Hepatic stellate cell (primary cell): ENCODE data around the gene SIM1.

Experiments used
- DNase-seq: peaks from one replicate; pipeline ENCODE4 v3.0.0; 2011; ENCODE audit warnings: low spot score

SIM1 gene

GRCh38 chr6:100464903-100465700, at the start of gene SIM1:
TSS of gene SIM1 (minus strand) at chr6:100464921. CDS start at chr6:100463468, 1,453 bp downstream.
- no peak for DNase-seq

GRCh38 chr6:100512203-100512862, 47.6 kb upstream of the SIM1 start:
- no peak for DNase-seq

- no peak for DNase-seq
Measured at GRCh38 chr6:100509101-100509500, 44.4 kb upstream of the SIM1 start.

- no peak for DNase-seq
Measured at GRCh38 chr6:100506651-100507050, 41.9 kb upstream of the SIM1 start.

GRCh38 chr6:100504786-100505737, 40.3 kb upstream of the SIM1 start:
- peak; percentile 40 for DNase-seq

GRCh38 chr6:100503043-100503705, 38.5 kb upstream of the SIM1 start:
- no peak for DNase-seq

GRCh38 chr6:100493206-100493888, 28.6 kb upstream of the SIM1 start:
- DNase-seq: no peak

GRCh38 chr6:100491952-100492670, 27.4 kb upstream of the SIM1 start:
- no peak for DNase-seq

GRCh38 chr6:100490065-100490464, 25.3 kb upstream of the SIM1 start:
- DNase-seq: no peak

- peak; percentile 8 for DNase-seq
Measured at GRCh38 chr6:100488244-100488643, 23.5 kb upstream of the SIM1 start.

GRCh38 chr6:100487638-100488037, 22.9 kb upstream of the SIM1 start:
- DNase-seq: no peak

GRCh38 chr6:100485268-100485667, 20.5 kb upstream of the SIM1 start:
- DNase-seq: no peak

- no peak for DNase-seq
Measured at GRCh38 chr6:100484474-100484873, 19.8 kb upstream of the SIM1 start.

- DNase-seq: no peak
Measured at GRCh38 chr6:100482698-100483097, 18.0 kb upstream of the SIM1 start.

- peak; percentile 19 for DNase-seq
Measured at GRCh38 chr6:100479179-100480035, 14.7 kb upstream of the SIM1 start.

GRCh38 chr6:100475554-100476320, 11.0 kb upstream of the SIM1 start:
- no peak for DNase-seq

- DNase-seq: no peak
Measured at GRCh38 chr6:100473182-100473581, 8.5 kb upstream of the SIM1 start.

GRCh38 chr6:100472674-100473073, 8.0 kb upstream of the SIM1 start:
- DNase-seq: no peak
